NB4 (cell line): ENCODE data around the gene M1AP.

ENCODE experiments used
- DNase-seq: peaks from one replicate; pipeline ENCODE4 v3.0.0; 2010; ENCODE audit warnings: low read depth
- H3K4me3 ChIP-seq: one replicate; pipeline ENCODE4 v1.5.1; 2011; ENCODE audit warnings: mild to moderate bottlenecking, low read depth, low read length, moderate library complexity
- CTCF ChIP-seq: IDR thresholded peaks from one replicate; pipeline ENCODE4 v1.5.1; 2012; ENCODE audit warnings: low read depth, low read length
- MAX ChIP-seq: IDR thresholded peaks from 2 replicates; pipeline ENCODE4 v1.6.1; 2011; ENCODE audit warnings: low read depth, low read length
- MYC ChIP-seq: IDR thresholded peaks from 2 replicates; pipeline ENCODE4 v1.6.1; 2011; ENCODE audit warnings: low read depth, low read length
- POLR2A ChIP-seq: IDR thresholded peaks from 2 replicates; pipeline ENCODE4 v1.6.1; 2011; ENCODE audit warnings: mild to moderate bottlenecking; ENCODE audit not compliant: insufficient read length; ENCODE audit errors: extremely low read depth

The M1AP gene

DNA sequence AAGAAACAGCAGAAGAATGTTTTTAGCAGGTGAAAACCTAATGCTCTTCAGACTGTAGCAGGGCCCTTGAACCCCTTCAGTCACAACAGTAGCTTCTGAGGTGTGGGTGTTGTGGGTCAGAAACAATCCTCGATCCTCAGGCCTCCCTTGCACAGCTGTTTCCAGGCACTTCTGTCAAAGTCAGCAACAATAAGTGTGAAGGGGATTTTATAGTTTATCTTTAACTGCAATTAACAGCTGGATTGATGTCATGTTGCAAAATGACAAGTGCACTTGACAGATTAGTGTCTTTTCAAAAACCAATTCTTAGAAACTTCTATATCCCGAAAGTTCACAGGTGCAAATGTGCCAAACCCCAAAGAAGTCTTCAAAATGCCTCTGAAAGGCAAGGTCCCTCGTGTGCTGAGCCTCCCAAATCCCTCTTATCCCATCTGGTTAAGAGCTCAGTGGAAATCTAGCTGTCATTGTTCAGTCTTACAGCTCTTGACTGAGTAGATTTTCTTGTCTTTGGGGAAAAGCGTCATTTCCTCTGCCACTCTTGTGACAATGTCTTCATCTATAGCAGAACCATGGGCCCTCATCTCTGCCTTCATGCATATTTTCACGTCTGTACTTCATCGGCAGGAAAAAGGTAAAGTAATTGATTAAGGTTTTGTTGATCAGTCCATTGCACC lies 29.6 kb downstream of the M1AP start:
- no peak overlapping the region for H3K4me3 ChIP-seq
- no peak for TF ChIP-seq MAX
- no peak for TF ChIP-seq CTCF
- no peak for TF ChIP-seq POLR2A
- TF ChIP-seq MYC: no peak
- DNase-seq: no peak

DNA sequence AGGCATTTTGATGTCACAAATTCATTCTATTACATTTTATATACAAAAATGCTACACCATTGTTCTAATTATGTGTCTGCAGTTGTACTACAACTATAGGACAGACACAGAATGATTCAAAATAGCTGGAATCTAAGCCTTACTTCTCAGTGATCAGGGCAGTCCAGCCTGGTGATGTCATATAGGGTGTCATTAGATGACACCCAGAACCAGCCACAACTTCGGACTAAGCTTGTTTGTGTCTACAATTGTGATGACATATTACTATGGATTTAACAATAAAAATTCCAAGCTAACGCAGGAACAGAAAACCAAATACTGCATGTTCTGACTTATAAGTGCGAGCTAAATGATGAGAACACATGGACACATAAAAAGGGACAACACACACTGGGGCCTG lies 31.0 kb downstream of the M1AP start:
- DNase-seq: no peak
- H3K4me3 ChIP-seq: no peak overlapping the region
- TF ChIP-seq MYC: no peak

- no peak for DNase-seq
- TF ChIP-seq MAX (no peak), POLR2A (no peak), MYC (no peak), CTCF (no peak)
- H3K4me3 ChIP-seq: no peak overlapping the region
Measured at GRCh38 chr2:74606927-74607326, 41.2 kb downstream of the M1AP start.

GRCh38 chr2:74603282-74604000 lies 44.7 kb downstream of the M1AP start:
- no peak overlapping the region for H3K4me3 ChIP-seq
- TF ChIP-seq POLR2A (no peak), CTCF (no peak), MYC (no peak), MAX (no peak)
- DNase-seq: no peak

- DNase-seq: no peak
- no peak for TF ChIP-seq MAX
- no peak for TF ChIP-seq MYC
- no peak for TF ChIP-seq POLR2A
- TF ChIP-seq CTCF: no peak
- H3K4me3 ChIP-seq: no peak overlapping the region
Measured at GRCh38 chr2:74602586-74603281, 45.4 kb downstream of the M1AP start.

DNA sequence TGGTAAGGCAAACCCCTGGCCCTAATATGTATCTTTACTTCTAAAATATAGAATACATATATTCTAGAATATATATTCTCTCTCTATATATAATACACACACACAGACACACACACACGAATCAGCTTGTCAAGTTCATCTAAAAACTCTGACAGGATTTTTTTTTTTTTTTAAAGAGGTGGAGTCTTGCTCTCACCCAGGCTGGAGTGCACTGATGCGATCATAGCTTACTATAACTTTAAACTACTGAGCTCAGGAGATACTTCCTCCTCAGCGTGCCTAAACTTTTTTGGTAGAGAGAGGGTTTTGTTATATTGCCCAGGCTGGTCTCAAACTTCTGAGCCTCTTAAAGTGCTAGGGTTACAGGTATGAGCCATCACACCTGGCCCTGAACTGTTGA lies 48.5 kb downstream of the M1AP start:
- no peak overlapping the region for H3K4me3 ChIP-seq
- DNase-seq: no peak
- TF ChIP-seq POLR2A (no peak), CTCF (no peak), MYC (no peak), MAX (no peak)
